Right cardiac atrium (tissue), 5 donors: Measurements from ENCODE around the gene GLDC. TPM values are rescaled to one million over a fixed set of nuclear protein-coding genes. Genes with fewer than 3 reads are reported as not detected.
"Not testable (repeated sequence)": the region's sequence is repeated elsewhere in the genome, so short reads cannot be mapped to it uniquely, and the experiment has no call there.

Experiments used
- ATAC-seq, 2 donors: fragments of 200-7000 bp; cut with Tn5 transposase; one replicate each; pipeline versions ENCODE4 v1.8.0 to v1.9.1; 2020; ENCODE audit warnings: moderate library complexity in 2 of 2, mild to moderate bottlenecking in 1 of 2
- DNase-seq, 3 donors: peaks; one replicate each; pipeline ENCODE4 v3.0.0-alpha.2; 2020
- H3K27ac ChIP-seq: one replicate; pipeline ENCODE4 v1.5.1; 2013; ENCODE audit warnings: mild to moderate bottlenecking, low read length, control low read depth, moderate library complexity
- H3K27me3 ChIP-seq: one replicate; pipeline ENCODE4 v1.6.1; 2013; ENCODE audit not compliant: control insufficient read depth, insufficient read depth
- H3K4me1 ChIP-seq: one replicate; pipeline ENCODE4 v1.6.1; 2013; ENCODE audit warnings: low read length; ENCODE audit not compliant: control insufficient read depth, insufficient read depth
- H3K4me3 ChIP-seq: one replicate; pipeline ENCODE4 v1.5.1; 2013; ENCODE audit warnings: low read length, control low read depth
- H3K9me3 ChIP-seq: one replicate; pipeline ENCODE4 v1.6.1; 2013; ENCODE audit warnings: low read length; ENCODE audit not compliant: control insufficient read depth
- WGBS: extraction: QIAGEN DNeasy Blood & Tissue Kit; methylation state at CpG from one replicate; pipeline ENCODE4 v1.1.7; 2013; 5-methylcytosine and 5-hydroxymethylcytosine counted together
- intact Hi-C, 4 donors: fragments of 100-400 bp; cut with DNase I; formaldehyde crosslinking; loops; one replicate each; pipeline versions ENCODE4 v1.11.0 to v1.14.0; 2022 to 2023
- long read RNA-seq, 4 donors: library from polyadenylated mRNA; unstranded; transcript quantifications; one replicate each; pipeline ENCODE4 v2.0.0, GENCODE V29; 2020 to 2021
- polyA plus RNA-seq: library from polyadenylated mRNA; stranded (reverse); fragments of 200-250 nt; gene quantifications from one replicate; pipeline ENCODE4 v1.2.3, GENCODE V29; 2013
- total RNA-seq, 4 donors: library from RNA; stranded (reverse); fragmentation: NEBNext Ultra II Directional; extraction: Animal tissue kit (Norgen Biotek cat#: 25700); gene quantifications; one replicate each; pipeline ENCODE4 v1.2.1, GENCODE V29; 2021
- donor health status: healthy with polysubstance abuse.
- donor health status: DM: no; HTN: yes; CAD: no.
- donor health status: DM: no; HTN: no; CAD: no.
- donor health status: DM: no; HTN: yes; CAD: no; lungs with severe emphysema.
- donor health status: DM: yes; HTN: yes; CAD: no.

GLDC gene
- under 1 TPM; 0.26 to 0.65 (median 0.63) TPM for total RNA-seq
- 0.29 TPM for polyA plus RNA-seq
- long read RNA-seq, donor 1: 0 reads
- long read RNA-seq, donor 2: 0 reads
- long read RNA-seq, donor 3: 0 reads
- long read RNA-seq, donor 4: 0 reads

DNA sequence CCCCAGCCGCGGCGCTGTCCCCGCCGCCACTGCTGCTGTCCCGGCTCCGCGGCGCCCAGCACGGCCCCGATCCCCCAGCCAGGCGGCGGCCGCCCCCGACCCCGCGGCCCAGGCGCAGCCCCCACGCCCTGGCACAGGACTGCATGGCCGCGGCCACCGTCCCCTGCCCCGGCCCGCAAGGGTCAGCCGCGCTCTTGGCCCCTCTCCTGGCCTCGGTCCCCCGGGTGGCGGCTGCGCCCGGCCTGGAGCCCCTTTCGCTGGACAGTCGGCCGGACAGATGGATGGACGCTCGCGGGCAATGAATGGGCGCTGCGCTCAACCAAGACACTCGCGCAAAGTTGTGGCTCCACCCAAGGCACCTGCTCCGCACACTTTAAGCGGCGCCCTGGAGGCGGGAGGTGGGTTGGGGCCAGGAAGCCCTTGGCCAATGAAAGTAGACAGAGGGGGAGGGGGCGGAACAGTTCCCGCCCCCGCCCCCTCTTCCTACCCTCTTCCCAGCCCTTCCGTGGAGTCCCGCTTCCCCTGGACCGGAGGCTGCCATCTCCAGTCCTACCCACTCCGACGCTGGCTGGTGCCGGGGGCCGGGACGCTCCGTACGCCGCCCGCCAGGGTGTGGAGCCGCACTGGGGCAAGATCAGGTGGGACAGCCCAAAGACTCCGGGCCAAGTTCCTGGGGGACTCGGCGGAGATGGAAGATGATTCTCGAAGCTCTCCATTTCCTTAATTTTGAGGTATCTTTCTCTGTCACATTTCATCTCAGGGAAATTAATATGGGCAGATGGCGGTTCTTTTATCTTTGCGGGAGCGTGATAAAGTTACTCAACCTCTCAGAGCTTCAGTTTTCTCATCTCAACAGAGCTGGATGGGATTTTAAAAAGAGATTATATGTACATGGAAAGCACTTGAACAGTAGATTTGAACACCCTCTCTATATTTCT, at the start of gene GLDC:
Gene GLDC, minus strand, starts transcription at position 375 of the 938 bp plus-strand sequence. Its CDS starts 230 bp downstream, at position 145.
- H3K27ac ChIP-seq: no peak within 1 kb of the TSS
- WGBS: under 1% methylated on average over 68 of the region's 68 CpGs
- peaks cover 2% of the 10 kb centered on the region for H3K4me1 ChIP-seq
- peak; percentile 92 to 98 for ATAC-seq
- no peaks in the 10 kb centered on the region for H3K27me3 ChIP-seq
- intact Hi-C loops: no loop called here
- H3K9me3 ChIP-seq: no peaks in the 10 kb centered on the region
- peak; percentile 64 to 82 (median 73) for DNase-seq
- H3K4me3 ChIP-seq: peak within 1 kb of the TSS; percentile 33

DNA sequence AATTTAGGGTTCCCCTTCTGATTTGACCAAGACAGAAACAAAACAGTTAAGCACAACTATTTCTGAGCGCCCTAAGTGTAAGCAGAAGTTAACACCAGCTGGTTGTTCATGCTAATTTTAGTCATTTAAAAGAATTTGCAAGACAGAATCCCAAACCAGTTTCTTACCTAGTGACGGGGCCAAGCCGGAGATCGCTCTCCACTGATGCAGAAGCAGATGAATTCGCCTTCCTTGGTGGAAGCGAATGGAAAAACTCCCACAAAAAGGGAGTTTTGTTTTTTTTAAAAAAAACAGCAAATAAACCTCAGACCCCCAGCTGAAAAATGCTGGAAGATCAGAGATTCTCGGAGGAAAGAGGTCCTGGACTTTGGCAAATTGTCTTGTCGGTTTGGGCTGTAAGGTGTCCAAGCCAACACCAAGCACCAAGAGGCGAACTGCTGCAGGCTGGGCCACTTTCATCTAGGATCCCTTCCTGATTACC, 47.4 kb upstream of the GLDC start:
- intact Hi-C loops: no loop called here

DNA sequence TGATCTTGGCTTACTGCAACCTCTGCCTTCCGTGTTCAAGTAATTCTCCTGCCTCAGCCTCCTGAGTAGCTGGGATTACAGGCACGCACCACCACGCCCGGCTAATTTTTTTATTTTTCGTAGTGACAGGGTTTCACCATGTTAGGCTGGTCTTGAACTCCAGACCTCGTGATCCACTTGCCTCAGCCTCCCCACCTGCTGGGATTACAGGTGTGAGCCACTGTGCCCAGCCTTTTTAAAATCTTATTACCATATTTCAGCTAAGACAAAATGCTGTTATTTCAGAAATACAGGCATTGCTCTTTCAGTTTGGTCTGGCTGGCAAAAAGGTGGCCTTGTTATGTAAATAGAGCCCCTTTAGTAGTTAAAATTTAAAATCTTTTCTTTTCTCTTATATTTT, 46.9 kb upstream of the GLDC start:
- no peak for DNase-seq
- H3K4me1 ChIP-seq: no peaks in the 10 kb centered on the region
- intact Hi-C loops: no loop called here
- no peak overlapping the region for H3K27ac ChIP-seq
- no peak overlapping the region for H3K4me3 ChIP-seq
- H3K9me3 ChIP-seq: no peaks in the 10 kb centered on the region
- 82% methylated on average over 6 of the region's 6 CpGs for WGBS
- no peaks in the 10 kb centered on the region for H3K27me3 ChIP-seq
- ATAC-seq: no peak

More for the DNA sequence above, 47.4 kb upstream of the GLDC start:
- ATAC-seq (no peak), DNase-seq (no peak)
- Histone ChIP-seq H3K9me3 (no peaks in the 10 kb centered on the region), H3K4me3 (no peak overlapping the region), H3K27ac (no peak overlapping the region), H3K27me3 (no peaks in the 10 kb centered on the region), H3K4me1 (no peaks in the 10 kb centered on the region)
- WGBS: 68% methylated on average over 9 of the region's 9 CpGs

DNA sequence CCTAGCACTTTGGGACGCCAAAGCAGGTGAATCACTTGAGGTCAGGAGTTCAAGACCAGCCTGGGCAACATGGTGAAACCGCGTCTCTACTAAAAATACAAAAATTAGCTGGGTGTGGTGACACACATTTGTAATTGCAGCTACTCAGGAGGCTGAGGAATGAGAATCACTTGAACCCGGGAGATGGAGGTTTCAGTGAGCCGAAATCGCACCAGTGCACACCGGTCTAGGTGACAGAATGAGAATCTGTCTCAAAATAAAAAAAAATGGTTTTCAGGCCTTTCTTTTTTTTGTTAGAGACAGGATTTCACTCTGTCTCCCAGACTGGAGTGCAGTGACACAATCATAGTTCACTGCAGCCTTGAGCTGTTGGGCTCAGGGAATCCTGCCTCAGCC, 45.1 kb upstream of the GLDC start:
- H3K4me1 ChIP-seq, H3K4me3 ChIP-seq, ATAC-seq, H3K27ac ChIP-seq, H3K9me3 ChIP-seq, DNase-seq, H3K27me3 ChIP-seq, intact Hi-C loops: not testable (repeated sequence)
- 93% methylated on average over 7 of the region's 7 CpGs for WGBS

DNA sequence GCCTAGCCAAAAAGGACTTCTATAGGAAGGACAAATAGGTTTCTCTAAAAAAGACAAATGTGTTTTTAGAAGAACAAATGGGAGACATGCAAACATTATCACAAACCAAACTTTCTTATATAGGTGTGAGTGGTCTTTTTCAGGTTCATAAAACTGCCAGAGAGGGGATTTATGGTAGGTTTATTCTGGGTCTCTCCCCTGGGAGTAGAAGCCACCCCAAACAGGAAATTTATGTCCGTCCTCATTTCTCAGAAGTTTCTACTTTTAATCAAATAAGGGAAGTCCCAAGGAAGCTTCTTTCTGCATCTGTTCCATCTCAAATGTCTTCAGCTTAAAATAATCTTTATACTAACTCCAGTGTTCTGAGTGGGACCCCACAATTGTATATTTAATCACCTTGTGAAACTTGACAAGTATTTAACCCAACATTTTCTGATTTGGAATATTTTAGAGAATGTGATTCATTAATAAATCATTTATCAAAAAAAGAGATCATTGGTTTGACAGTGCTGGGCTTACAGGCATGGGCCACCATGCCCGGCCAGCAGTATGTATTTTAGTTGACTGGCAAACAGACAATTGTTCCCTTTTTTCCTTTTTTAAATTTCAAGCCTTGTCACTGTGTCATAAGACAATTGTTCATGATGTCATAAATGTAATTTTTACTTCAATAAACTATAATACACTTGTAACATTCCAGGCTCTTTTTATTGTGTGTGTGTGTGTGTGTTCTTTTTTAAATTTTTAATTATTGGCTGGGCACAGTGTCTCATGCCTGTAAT, 44.6 kb upstream of the GLDC start:
- 62% methylated on average over 2 of the region's 2 CpGs for WGBS
- no peaks in the 10 kb centered on the region for H3K4me1 ChIP-seq
- H3K4me3 ChIP-seq: no peak overlapping the region
- H3K9me3 ChIP-seq: no peaks in the 10 kb centered on the region
- no peak overlapping the region for H3K27ac ChIP-seq
- DNase-seq (no peak), ATAC-seq (no peak)
- intact Hi-C loops: no loop called here
- no peaks in the 10 kb centered on the region for H3K27me3 ChIP-seq

DNA sequence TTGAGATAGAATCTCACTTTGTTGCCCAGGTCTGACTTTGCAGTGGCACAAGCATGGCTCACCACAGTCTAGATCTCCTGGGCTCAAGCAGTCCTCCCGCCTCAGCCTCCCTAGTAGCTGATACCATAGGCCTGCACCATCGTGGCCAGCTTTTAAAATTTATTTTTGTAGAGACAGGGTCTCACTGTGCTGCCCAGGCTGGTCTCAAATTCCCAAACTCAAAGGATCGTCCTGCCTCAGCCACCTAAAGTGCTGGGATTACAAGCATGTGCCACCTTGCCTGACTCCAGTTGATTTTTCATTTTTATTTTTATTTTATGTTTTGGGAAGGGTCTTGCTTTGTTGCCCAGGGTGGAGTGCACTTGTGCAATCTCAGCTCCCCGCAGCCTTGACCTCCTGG, 41.7 kb upstream of the GLDC start:
- Histone ChIP-seq H3K27ac (no peak overlapping the region), H3K4me3 (no peak overlapping the region), H3K4me1 (peaks cover 5% of the 10 kb centered on the region), H3K9me3 (no peaks in the 10 kb centered on the region), H3K27me3 (no peaks in the 10 kb centered on the region)
- 92% methylated on average over 4 of the region's 4 CpGs for WGBS
- ATAC-seq (no peak), DNase-seq (no peak)
- intact Hi-C loops: no loop called here

DNA sequence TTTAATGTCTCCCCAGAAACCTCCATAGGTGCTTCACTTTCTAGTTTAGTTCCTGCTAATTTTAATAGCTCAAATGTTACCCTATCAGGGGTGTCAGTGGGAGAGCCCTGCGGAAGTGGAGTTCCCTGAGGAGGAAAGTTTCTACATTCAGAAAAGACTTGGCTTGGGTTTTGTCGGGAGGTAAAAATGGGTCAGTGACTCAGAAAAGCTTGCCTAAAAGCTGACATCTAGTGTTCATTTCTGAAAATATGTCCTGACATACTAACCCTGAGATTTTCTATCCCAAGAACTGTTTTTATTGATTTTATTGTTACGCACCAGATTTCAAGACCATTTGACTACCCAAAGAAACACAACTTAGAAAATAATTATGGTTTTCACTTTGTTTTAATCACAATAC, 40.9 kb upstream of the GLDC start:
- DNase-seq (no peak), ATAC-seq (no peak)
- Histone ChIP-seq H3K4me3 (no peak overlapping the region), H3K27ac (no peak overlapping the region), H3K9me3 (no peaks in the 10 kb centered on the region), H3K27me3 (no peaks in the 10 kb centered on the region), H3K4me1 (peaks cover 6% of the 10 kb centered on the region)
- 47% methylated on average over 3 of the region's 3 CpGs for WGBS
- intact Hi-C loops: no loop called here

DNA sequence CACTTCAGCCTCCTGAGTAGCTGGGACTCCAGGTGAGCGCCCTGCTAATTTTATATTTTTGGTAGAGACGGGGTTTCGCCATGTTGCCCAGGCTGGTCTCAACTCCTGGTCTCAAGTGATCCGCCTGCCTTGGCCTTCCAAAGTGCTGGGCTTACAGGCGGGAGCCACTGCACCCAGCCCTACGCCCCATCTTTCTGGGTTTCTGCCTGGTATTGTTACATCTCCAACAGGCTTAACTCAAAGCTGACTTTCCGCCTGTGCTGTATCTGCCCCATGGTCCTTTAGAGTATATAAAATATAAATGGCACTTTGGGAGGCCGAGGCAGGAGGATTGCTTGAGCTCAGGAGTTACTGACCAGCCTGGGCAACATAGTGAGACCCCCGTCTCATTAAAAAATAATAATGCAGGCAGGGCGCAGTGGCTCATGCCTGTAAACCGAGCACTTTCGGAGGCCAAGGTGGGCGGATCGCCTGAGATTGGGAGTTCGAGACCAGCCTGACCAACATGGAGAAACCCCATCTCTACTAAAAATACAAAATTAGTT, 36.5 kb upstream of the GLDC start:
- H3K4me1 ChIP-seq: peaks cover 6% of the 10 kb centered on the region
- peak in 1 of 2 donors; percentile 7 for ATAC-seq
- H3K9me3 ChIP-seq: no peaks in the 10 kb centered on the region
- intact Hi-C loops: no loop called here
- peak in 1 of 3 donors; percentile 56 for DNase-seq
- 47% methylated on average over 15 of the region's 15 CpGs for WGBS
- no peaks in the 10 kb centered on the region for H3K27me3 ChIP-seq
- peak overlapping the region; percentile 43 for H3K4me3 ChIP-seq
- H3K27ac ChIP-seq: peak overlapping the region; percentile 97

DNA sequence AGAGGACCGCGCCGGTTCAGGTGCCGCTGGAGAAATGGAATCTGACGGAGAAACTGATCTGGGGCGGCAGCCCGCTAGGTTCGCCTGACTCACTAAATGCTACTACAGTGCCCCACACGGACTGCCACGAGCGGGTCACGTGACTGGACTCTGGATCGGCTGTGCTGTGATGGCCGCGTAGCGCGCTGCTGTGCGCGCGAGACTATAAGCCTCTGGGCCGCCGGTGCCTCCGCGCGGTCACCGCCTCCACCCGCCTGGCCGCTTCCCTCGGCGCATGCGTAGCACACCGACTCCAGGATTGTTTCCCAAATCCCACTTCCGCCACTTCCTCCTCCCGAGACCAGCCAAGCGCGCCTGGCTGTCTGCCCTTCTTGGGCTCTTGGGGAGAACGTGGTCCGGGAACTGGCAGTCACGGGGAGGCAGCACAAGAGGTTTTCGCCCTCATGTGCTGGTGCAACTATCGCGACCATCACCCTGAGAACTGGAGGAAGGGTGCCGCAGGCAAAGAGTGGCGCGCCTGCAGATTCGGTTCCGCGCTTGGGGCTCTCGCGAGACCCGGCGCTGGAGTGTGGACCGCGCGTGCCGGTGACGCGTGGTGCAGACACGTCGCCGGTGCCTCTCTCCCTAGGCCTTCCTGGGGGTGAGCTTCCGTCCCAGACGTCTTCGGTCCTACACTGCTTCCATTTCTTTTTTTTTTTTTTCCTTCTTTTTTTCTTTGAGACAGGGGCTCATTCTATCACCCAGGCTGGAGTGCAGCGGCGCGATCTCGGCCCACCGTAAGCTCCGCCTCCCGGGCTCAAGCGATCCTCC, 35.8 kb upstream of the GLDC start:
- Histone ChIP-seq H3K4me1 (peaks cover 6% of the 10 kb centered on the region), H3K4me3 (peak overlapping the region; percentile 43), H3K9me3 (no peaks in the 10 kb centered on the region), H3K27me3 (no peaks in the 10 kb centered on the region), H3K27ac (peak overlapping the region; percentile 97)
- peak; percentile 99 for ATAC-seq
- peak; percentile 98 to 99 (median 99) for DNase-seq
- WGBS: under 1% methylated on average over 72 of the region's 72 CpGs
- intact Hi-C loops: no loop called here

DNA sequence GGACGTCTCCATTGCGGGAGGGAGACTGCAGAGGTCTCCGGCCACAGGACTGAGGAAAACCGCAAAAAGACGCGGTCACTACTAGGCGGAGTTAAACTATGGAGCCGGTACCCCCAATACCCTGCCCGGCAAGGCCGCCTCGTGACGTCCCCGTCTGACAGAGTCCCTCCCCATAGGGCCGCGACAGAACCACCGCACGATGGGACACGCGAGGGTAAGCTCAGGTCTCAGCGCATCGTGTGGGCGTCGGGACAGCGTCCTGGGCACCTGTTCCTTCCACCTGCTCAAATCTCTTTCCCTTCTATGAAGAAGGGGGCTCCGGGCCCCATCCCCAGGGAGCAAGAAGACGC, 35.2 kb upstream of the GLDC start:
- Histone ChIP-seq H3K4me1 (peaks cover 6% of the 10 kb centered on the region), H3K4me3 (peak overlapping the region; percentile 43), H3K27me3 (no peaks in the 10 kb centered on the region), H3K9me3 (no peaks in the 10 kb centered on the region), H3K27ac (peak overlapping the region; percentile 97)
- under 1% methylated on average over 26 of the region's 26 CpGs for WGBS
- ATAC-seq (peak; percentile 60 to 71), DNase-seq (peak; percentile 70 to 86 (median 86))
- intact Hi-C loops: no loop called here
